GM21447 (cell line): ENCODE measurements around the gene KREMEN1.
A peak's percentile ranks its signal among the peaks of the same experiment; 100 is the strongest.

ENCODE experiments used
- ATAC-seq: cut with Tn5 transposase; IDR thresholded peaks from one replicate; pipeline ENCODE4 v1.9.1; 2021; ENCODE audit not compliant: unreplicated experiment

Gene KREMEN1

GRCh38 chr22:29175312-29175835, 102.5 kb downstream of the KREMEN1 start:
- no peak for ATAC-seq

- ATAC-seq = no peak
Observed at GRCh38 chr22:29183971-29184848, 111.4 kb downstream of the KREMEN1 start.

GRCh38 chr22:29184849-29185490, 112.1 kb downstream of the KREMEN1 start:
- ATAC-seq = no peak

DNA sequence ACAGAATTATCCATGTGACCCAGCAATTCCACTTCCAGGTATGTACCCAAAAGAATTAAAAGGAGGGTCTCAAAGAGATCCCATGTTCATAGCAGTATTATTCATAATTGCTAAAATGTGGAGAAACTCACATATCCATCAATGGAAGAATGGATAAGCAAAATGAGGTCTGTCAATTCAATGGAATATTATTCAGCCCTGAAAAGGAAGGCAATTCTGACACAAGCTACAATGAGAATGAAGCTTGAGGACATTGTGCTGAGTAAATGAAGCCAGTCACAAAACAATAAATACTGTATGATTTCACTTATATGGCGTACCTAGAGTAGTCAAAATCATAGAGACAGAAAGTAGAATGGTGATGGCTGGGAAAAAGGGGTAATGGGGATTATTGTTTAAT, 113.5 kb downstream of the KREMEN1 start:
- no peak for ATAC-seq

DNA sequence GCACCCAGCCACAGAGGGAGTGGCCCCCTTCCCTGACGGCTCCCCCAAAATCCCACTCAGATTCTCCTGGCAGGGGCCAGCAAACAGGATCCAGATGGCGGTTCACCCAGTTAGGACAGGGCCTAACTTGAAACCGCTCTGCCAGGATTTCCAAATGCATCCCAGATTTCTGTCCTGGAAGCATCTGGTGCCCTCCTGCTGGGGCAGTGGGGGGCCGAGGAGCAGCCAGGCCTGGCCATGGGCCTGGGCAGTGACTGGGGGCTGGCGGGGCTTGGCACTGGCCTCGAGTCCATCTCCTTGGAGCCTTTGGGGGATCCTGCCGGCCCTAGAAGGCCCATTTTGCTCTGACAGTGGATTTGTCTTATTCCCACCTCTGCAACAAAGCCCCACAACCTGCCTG, 115.0 kb downstream of the KREMEN1 start:
- ATAC-seq = no peak

DNA sequence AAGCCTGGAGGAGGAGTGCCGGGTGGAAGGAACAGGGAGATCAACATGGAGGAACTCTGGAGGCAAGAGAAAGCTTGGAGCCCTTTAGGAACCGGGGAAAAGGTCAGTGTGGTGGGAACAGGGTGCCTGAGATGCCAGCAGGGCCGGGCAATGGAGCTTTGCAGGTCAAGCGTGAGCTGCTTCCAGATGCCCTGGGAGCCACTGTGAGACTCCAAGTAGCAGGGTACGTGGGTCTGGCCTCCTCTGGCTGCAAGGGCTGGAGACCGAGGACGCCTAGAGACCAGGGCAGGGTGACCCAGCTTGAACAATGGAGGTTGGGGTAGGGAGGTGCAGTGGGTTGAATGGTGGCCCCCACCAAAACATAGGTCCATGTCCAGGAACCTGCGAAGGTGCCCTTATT, 117.2 kb downstream of the KREMEN1 start:
- no peak for ATAC-seq

DNA sequence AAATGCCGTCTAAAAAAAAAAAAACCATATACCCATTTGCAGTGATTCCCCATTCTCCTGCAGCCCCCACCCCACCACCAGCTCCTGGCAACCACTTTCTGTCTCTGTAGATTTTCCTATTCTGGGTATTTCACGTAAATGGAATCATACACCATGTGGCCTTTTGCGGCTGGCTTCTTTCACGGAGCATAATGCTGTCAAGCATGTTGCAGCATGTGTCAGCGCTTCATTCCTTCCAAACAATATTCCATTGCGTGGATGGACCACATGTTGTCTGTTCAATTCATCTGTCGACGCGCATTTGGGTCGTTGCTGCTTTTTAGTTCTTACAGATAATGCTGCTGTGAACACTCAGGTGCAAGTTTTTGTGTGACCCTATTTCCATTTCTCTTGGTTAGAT, 118.1 kb downstream of the KREMEN1 start:
- no peak for ATAC-seq

- no peak for ATAC-seq
Observed at GRCh38 chr22:29193021-29193420, 120.2 kb downstream of the KREMEN1 start.

DNA sequence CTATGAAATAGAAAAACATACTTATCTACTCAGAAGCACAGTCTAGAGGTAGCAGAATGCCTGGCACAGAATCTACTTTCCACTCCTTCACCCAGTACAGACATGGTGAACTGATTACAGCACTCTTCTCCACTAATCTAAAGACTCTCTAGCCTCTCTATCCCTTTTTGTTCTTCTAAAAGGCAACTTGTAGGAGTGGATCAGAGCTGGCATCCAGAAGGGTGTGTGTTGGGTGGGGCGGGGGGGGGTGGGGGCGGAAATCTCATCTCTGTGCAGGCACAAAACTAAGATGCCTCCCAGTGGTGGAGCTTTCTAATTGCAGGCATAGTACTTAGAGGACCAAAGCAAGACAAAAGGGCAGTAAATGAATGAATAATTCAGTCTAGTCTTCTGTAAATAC, 121.3 kb downstream of the KREMEN1 start:
- ATAC-seq = no peak

- no peak for ATAC-seq
Observed at GRCh38 chr22:29195118-29195963, 122.5 kb downstream of the KREMEN1 start.

GRCh38 chr22:29195964-29196666, 123.3 kb downstream of the KREMEN1 start:
- no peak for ATAC-seq

- no peak for ATAC-seq
Observed at GRCh38 chr22:29197096-29197495, 124.3 kb downstream of the KREMEN1 start.

DNA sequence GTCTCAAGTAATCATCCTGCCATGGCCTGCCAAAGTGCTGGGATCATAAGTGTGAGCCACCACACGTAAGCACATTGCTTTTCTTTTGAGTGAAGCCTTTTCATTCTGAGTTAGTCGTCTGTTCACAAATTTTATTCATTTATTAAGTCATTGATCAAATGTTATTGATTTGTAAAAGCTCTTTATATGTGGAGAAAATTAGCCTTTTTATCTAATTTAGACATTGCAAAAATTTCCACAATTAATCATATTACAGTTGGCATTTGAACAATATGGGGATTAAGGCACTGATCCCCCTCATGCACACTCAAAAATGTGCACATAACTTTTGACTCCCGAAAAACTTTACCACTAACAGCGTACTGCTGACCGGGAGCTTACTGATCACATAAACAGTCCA, 125.4 kb downstream of the KREMEN1 start:
- ATAC-seq = no peak

DNA sequence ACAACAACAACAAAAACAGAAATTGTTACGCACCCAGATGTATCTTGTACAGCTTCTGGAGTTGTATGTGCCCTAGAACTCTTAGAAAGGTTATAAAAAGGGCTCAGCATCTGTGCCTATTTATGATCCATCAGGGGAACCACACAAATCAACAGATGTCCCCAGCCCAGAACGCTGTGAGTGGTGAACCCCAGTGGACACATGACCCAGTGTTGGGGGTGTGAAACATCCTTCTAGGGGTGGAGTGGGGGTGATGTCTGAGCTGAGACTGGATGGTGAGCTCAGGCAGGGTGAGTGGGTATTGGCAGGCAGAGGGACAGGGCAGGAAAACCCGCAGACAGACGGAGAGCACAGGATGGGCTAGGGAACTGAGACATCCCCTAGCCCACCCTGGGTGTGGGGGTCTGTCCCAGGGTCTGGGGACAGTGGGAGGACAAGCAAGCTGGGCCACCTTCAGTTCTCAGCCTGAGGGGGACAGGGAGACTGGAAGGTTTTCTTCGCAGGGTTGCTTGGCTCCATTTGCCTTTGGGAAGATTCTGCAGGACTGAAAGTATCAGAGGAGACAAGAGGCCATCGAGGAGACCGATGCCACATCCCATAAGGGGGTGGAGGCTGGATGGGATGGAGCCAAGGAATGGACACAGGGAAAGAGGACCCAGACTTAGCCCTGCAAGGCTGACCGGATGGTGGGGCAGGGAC, 127.0 kb downstream of the KREMEN1 start:
- ATAC-seq = no peak

DNA sequence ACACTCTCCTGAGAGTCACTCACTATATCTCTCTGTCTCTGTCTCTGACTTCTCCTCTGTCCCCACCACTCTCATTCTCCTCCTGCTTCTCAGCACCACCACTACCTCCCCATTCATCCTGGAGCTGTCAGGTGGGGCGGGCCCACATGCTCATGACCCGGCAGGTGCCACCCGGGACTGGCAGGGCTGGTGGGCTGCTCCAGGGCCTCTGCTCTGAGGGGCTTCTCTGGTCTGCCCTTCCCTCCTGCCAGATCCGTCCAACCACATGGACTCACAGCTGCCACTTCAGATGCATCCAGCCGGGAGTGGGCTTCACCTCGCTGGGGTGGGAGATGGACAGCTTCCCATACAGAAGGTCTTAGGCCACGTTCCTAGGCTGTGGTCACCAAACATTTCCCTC, 128.1 kb downstream of the KREMEN1 start:
- ATAC-seq = no peak

GRCh38 chr22:29201782-29202181, 128.9 kb downstream of the KREMEN1 start:
- ATAC-seq = no peak

DNA sequence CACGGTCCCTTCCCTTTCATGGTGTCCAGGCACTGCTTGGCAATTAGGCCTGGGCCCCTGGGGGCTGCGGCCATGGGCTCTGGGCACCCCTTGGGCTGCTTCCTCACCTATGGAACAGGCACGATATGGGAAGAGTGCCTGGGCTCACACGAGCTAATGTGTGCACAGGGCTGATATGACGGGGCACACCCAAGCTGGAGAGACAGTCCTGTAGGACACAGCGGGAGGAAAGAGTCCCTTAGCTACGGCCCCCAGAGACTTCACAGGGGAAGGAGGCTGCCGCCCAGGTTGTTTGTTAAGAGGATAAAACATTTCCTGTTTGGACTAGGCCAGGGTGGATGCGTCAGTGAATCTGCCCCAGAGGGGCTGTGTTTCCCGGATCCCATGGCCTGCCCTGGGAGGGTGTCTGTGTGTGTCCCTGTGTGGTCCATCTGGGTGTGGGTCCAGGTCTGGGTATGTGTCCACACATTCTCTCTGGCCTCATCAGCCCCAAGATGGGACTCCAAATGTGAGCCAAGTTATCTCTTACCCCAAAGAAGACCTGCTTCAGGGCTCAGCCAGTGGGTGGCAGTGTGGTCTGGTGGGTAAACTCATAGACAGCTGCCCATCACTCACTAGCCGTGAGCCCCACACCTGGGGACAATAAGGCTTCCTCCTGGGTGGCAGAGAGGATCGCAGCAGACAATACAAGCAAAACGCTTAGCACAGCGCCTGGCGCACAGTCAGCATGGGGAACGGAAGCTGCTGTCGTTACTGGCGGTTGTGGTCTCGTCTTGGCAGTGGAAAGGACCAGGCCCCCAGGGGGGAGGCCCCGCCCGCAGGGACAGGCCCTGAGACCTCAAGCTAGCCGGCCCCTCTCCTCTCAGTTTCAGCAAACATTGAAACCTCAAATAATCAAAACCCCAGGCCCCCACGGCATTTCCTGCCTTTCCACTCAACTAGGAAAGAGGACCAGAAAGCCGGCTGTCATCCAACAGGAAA, 129.7 kb downstream of the KREMEN1 start:
- ATAC-seq = peak; percentile 73

DNA sequence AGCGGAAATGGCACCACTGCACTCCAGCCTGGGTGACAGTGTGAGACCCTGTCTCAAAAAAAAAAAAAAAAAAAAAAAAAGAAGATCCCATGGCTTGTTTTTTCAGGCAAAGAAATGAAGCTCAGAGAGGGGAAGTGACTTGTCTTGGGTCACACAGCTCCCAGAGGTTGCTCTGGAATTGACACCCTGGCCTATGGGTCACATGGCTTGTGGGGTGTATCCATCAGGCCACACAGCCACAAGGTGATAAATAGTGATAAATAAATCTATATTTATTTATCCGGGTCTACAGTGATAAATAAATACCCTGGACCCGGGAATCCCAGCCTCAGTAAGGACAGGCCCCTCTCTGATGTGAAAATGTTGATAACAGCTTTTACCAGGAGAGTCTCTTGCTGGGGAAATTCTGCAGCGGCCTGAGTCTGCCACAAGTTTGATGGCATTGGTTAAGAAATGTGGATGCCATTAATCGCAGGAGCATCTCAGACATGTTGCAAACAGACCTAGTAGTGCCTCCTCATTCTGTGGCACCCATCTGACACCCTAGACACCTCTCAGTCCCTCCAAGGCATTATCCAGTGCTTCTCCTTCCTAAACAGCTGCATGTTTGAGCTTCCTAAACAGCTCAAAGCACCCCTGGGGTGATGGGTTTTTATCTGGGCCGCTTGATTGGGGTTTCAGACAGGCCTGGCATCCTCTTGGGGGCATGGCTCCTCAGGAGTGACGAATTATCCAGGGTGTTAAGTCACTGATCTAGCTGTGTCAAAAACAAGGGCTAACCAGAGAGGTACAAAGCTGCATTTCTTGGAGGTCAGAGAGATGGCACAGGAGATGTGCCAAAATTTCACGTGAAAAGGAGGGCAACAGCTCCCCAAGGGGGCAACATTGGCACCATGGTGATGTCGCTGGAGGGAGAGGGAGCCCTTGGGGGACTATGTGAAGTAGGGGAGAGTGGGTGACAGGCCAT, 130.9 kb downstream of the KREMEN1 start:
- ATAC-seq = no peak
